ENCODE results near the gene TTYH3.

Gene TTYH3

DNA sequence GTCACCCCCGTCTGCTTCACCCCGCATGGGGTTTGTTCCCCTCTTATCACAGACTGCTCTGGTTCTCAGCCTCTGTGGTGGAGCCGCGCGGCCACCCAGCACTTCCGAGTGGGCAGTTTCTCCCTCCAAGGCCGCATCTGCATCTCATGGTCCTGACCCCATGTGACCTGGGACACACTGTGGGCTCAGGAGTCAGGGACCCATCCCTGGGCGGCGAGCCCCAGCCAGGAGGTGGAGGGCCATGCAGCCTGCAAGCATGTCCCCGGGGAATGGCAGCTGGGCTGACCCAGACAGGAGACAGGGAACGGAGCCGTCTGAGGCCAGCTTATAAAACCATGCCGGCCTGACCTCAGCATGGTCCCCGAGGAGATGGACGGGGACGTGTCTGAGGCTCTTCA, 25.2 kb upstream of the TTYH3 start:
- no peaks in the 10 kb centered on the region for H3K27me3 ChIP-seq (ENCODE audit: control insufficient read depth, low read length)
- peaks cover 5% of the 10 kb centered on the region; the same call in 1 of the 2 replicates for H3F3A ChIP-seq (ENCODE audit: control insufficient read depth, insufficient read depth)
- no peak overlapping the region for H3K4me2 ChIP-seq (ENCODE audit: low read length)
- H3K4me3 ChIP-seq (ENCODE audit: low read length), result no peak overlapping the region
- no peak overlapping the region for H3K27ac ChIP-seq (ENCODE audit: low read depth, low read length)
- peaks cover 11% of the 10 kb centered on the region for H3K4me1 ChIP-seq (ENCODE audit: control insufficient read depth, low read length)
- no peaks in the 10 kb centered on the region; the same call in 1 of the 2 replicates for H4K20me1 ChIP-seq (ENCODE audit: control insufficient read depth, insufficient read depth, low read depth, low read length)
- no peaks in the 10 kb centered on the region for H3K9me2 ChIP-seq (replicated peaks; ENCODE audit: control insufficient read depth, low read length)
- no peaks in the 10 kb centered on the region for H3K9me3 ChIP-seq (ENCODE audit: control insufficient read depth, insufficient read depth, low read length)
- no peaks in the 10 kb centered on the region for H3K36me3 ChIP-seq (ENCODE audit: control insufficient read depth, low read length)
- no peaks in the 10 kb centered on the region for H3K79me2 ChIP-seq (ENCODE audit: control insufficient read depth, low read length)
- TF ChIP-seq, protein P1, sequence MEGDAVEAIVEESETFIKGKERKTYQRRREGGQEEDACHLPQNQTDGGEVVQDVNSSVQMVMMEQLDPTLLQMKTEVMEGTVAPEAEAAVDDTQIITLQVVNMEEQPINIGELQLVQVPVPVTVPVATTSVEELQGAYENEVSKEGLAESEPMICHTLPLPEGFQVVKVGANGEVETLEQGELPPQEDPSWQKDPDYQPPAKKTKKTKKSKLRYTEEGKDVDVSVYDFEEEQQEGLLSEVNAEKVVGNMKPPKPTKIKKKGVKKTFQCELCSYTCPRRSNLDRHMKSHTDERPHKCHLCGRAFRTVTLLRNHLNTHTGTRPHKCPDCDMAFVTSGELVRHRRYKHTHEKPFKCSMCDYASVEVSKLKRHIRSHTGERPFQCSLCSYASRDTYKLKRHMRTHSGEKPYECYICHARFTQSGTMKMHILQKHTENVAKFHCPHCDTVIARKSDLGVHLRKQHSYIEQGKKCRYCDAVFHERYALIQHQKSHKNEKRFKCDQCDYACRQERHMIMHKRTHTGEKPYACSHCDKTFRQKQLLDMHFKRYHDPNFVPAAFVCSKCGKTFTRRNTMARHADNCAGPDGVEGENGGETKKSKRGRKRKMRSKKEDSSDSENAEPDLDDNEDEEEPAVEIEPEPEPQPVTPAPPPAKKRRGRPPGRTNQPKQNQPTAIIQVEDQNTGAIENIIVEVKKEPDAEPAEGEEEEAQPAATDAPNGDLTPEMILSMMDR (IDR thresholded peaks at IDR 0.05; ENCODE audit: low read depth, low read length, poor library complexity, severe bottlenecking), result no peak
- no peak for TF ChIP-seq EZH2phosphoT487 (IDR thresholded peaks at IDR 0.05; ENCODE audit: borderline replicate concordance, low read length)

- Histone ChIP-seq H3K36me3 (ENCODE audit: control insufficient read depth, low read length) (no peaks in the 10 kb centered on the region), H3K9me3 (ENCODE audit: control insufficient read depth, insufficient read depth, low read length) (no peaks in the 10 kb centered on the region), H3K79me2 (ENCODE audit: control insufficient read depth, low read length) (no peaks in the 10 kb centered on the region), H3K4me3 (ENCODE audit: low read length) (no peak overlapping the region), H3K4me2 (ENCODE audit: low read length) (no peak overlapping the region), H3K27ac (ENCODE audit: low read depth, low read length) (no peak overlapping the region), H3K4me1 (ENCODE audit: control insufficient read depth, low read length) (peaks cover 17% of the 10 kb centered on the region), H3K9me2 (replicated peaks; ENCODE audit: control insufficient read depth, low read length) (no peaks in the 10 kb centered on the region), H3K27me3 (ENCODE audit: control insufficient read depth, low read length) (no peaks in the 10 kb centered on the region), H3F3A (ENCODE audit: control insufficient read depth, insufficient read depth) (peaks cover 5% of the 10 kb centered on the region; the same call in 1 of the 2 replicates), H4K20me1 (ENCODE audit: control insufficient read depth, insufficient read depth, low read depth, low read length) (no peaks in the 10 kb centered on the region; the same call in 1 of the 2 replicates)
- TF ChIP-seq, protein P1 (IDR thresholded peaks at IDR 0.05; ENCODE audit: low read depth, low read length, poor library complexity, severe bottlenecking), result no peak
- TF ChIP-seq EZH2phosphoT487 (IDR thresholded peaks at IDR 0.05; ENCODE audit: borderline replicate concordance, low read length), result no peak
These were observed 24.5 kb upstream of the TTYH3 start for GRCh38 chr7:2607122-2607922.

- H3K4me3 ChIP-seq (ENCODE audit: low read length), result no peak overlapping the region
These were observed 23.6 kb upstream of the TTYH3 start for GRCh38 chr7:2607923-2608904.

More at GRCh38 chr7:2607923-2608904, 23.6 kb upstream of the TTYH3 start:
- Histone ChIP-seq H3F3A (ENCODE audit: control insufficient read depth, insufficient read depth) (peaks cover 5% of the 10 kb centered on the region; the same call in 1 of the 2 replicates), H3K4me1 (ENCODE audit: control insufficient read depth, low read length) (peaks cover 26% of the 10 kb centered on the region), H3K27ac (ENCODE audit: low read depth, low read length) (no peak overlapping the region), H3K4me2 (ENCODE audit: low read length) (peak overlapping the region; percentile 1), H3K79me2 (ENCODE audit: control insufficient read depth, low read length) (no peaks in the 10 kb centered on the region), H3K36me3 (ENCODE audit: control insufficient read depth, low read length) (no peaks in the 10 kb centered on the region), H3K9me3 (ENCODE audit: control insufficient read depth, insufficient read depth, low read length) (no peaks in the 10 kb centered on the region), H3K9me2 (replicated peaks; ENCODE audit: control insufficient read depth, low read length) (no peaks in the 10 kb centered on the region), H3K27me3 (ENCODE audit: control insufficient read depth, low read length) (no peaks in the 10 kb centered on the region), H4K20me1 (ENCODE audit: control insufficient read depth, insufficient read depth, low read depth, low read length) (no peaks in the 10 kb centered on the region; the same call in 1 of the 2 replicates)
- TF ChIP-seq EZH2phosphoT487 (IDR thresholded peaks at IDR 0.05; ENCODE audit: borderline replicate concordance, low read length), result no peak
- TF ChIP-seq, protein P1 (IDR thresholded peaks at IDR 0.05; ENCODE audit: low read depth, low read length, poor library complexity, severe bottlenecking), result no peak

Data from DOHH2 (cell line).